NB4 (cell line): ENCODE results near the gene CISD3.

Experiments used
- DNase-seq: peaks from one replicate; pipeline ENCODE4 v3.0.0; 2010; ENCODE audit warnings: low read depth
- H3K4me3 ChIP-seq: one replicate; pipeline ENCODE4 v1.5.1; 2011; ENCODE audit warnings: mild to moderate bottlenecking, low read depth, low read length, moderate library complexity
- MYC ChIP-seq: IDR thresholded peaks from 2 replicates; pipeline ENCODE4 v1.6.1; 2011; ENCODE audit warnings: low read depth, low read length
- POLR2A ChIP-seq: IDR thresholded peaks from 2 replicates; pipeline ENCODE4 v1.6.1; 2011; ENCODE audit warnings: mild to moderate bottlenecking; ENCODE audit not compliant: insufficient read length; ENCODE audit errors: extremely low read depth
- TF ChIP-seq, protein P1 (sequence below): IDR thresholded peaks from 2 replicates; pipeline ENCODE4 v1.6.1; 2011; ENCODE audit warnings: low read depth, low read length
- TF ChIP-seq, protein P2 (sequence below): IDR thresholded peaks from one replicate; pipeline ENCODE4 v1.5.1; 2012; ENCODE audit warnings: low read depth, low read length

CISD3 gene

DNA sequence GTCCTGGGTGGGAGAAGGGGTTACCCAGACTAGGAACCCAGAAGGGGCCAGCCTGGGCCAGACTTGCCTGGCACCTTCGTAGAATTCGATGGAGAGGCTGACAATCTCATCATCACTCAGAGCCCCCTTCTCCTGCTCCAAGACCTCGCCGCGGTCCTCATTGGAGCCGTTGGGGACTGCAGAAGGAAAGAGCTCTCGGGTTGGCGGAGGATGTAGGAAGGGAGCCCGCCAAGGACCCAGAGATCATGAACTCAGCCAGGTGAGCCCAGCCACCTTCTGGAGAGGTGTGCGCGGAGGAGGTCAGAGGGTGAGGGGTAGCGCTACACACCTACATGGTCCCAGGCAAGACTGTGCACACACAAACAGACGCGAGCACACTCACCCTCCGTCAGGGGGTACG is 8.5 kb downstream of the CISD3 start:
- no peak for TF ChIP-seq POLR2A
- no peak for TF ChIP-seq MYC
- TF ChIP-seq, protein P1, sequence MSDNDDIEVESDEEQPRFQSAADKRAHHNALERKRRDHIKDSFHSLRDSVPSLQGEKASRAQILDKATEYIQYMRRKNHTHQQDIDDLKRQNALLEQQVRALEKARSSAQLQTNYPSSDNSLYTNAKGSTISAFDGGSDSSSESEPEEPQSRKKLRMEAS = no peak
- TF ChIP-seq, protein P2, sequence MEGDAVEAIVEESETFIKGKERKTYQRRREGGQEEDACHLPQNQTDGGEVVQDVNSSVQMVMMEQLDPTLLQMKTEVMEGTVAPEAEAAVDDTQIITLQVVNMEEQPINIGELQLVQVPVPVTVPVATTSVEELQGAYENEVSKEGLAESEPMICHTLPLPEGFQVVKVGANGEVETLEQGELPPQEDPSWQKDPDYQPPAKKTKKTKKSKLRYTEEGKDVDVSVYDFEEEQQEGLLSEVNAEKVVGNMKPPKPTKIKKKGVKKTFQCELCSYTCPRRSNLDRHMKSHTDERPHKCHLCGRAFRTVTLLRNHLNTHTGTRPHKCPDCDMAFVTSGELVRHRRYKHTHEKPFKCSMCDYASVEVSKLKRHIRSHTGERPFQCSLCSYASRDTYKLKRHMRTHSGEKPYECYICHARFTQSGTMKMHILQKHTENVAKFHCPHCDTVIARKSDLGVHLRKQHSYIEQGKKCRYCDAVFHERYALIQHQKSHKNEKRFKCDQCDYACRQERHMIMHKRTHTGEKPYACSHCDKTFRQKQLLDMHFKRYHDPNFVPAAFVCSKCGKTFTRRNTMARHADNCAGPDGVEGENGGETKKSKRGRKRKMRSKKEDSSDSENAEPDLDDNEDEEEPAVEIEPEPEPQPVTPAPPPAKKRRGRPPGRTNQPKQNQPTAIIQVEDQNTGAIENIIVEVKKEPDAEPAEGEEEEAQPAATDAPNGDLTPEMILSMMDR = no peak
- no peak for DNase-seq
- H3K4me3 ChIP-seq = no peak overlapping the region

DNA sequence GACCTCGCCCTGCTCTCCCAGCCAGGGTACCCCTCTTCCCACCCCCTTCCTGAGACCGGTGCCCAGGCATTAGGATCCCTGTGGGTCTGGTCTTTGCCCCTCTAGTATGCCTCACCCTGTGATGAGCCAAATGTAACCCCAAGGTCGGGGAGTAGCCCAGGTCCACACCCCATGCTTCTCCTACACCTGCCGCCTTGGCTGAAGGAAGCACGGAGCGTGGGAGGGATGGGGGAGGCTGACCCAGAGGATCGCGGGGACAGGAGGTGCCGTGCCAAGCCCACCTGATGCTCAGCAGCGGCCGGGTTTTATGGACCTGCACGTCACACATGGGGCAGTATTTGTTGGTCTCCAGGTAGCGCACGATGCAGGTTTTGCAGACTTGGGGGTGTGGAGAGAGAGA is 9.2 kb downstream of the CISD3 start:
- DNase-seq = no peak
- no peak overlapping the region for H3K4me3 ChIP-seq
- TF ChIP-seq POLR2A (no peak), MYC (no peak)

DNA sequence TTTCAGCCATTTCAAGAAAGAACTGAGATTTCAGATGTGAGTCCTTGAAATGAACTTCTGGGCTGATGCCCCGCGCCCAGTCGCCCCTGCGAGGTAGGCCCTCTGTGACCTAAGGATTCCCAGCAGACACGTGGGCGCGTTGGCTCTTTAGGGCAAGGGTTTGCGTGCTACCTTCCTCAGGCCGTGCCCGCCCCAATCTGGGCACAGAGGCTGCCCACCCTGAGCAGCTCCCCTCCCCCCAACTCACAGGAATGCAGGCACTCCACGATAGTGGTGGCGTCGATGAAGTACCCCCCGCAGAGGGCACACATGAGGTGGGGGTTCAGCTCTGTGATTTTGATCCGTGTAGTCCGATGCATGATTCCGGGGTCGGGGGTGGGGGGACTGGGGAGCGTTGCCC is 9.9 kb downstream of the CISD3 start:
- no peak overlapping the region for H3K4me3 ChIP-seq
- TF ChIP-seq MYC = no peak
- TF ChIP-seq, protein P2 = no peak
- no peak for TF ChIP-seq POLR2A
- TF ChIP-seq, protein P1 = no peak
- DNase-seq = no peak

DNA sequence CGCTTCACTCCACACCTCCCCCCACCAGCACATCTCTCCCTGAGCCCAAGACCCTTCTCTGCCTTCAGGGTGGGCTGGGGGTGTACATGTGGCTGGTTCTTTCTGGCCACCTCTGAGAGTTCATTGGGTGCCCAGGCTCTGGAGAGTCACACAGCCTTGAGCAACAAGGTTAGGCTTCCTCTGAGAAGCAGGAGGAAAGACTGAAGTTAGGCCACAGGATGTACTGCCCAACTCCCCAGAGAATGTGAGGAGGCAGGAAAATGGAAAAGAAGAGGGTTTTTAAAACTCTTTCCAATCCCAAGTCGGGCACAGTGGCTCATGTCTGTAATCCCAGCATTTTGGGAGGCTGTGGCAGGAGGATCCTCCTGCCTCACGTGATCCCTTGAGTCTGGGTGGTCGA is 10.7 kb downstream of the CISD3 start:
- TF ChIP-seq MYC (no peak), POLR2A (no peak)
- TF ChIP-seq, protein P1 = no peak
- TF ChIP-seq, protein P2 = no peak
- DNase-seq = no peak
- no peak overlapping the region for H3K4me3 ChIP-seq

DNA sequence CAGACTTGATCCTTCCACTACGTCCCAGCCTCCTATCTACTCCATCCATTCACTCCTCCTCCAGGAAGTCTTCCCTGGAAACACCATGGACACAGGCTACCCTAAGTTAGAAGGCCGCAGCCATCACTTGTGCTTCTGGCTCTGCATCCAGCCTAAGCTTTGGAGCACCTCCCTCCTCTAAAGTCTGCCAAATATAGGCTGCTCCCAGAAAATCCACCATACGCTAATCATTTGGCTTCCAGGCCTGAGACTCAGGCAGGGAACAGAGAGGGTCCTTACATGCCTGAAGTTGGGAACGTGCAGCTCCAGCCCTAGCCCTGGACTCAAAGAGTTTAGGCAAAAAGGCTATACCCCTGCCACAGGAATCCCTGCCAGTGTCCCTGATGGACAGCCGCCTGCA is 11.3 kb downstream of the CISD3 start:
- DNase-seq = no peak
- TF ChIP-seq POLR2A = no peak
- no peak for TF ChIP-seq MYC
- TF ChIP-seq, protein P2 = no peak
- TF ChIP-seq, protein P1 = no peak

DNA sequence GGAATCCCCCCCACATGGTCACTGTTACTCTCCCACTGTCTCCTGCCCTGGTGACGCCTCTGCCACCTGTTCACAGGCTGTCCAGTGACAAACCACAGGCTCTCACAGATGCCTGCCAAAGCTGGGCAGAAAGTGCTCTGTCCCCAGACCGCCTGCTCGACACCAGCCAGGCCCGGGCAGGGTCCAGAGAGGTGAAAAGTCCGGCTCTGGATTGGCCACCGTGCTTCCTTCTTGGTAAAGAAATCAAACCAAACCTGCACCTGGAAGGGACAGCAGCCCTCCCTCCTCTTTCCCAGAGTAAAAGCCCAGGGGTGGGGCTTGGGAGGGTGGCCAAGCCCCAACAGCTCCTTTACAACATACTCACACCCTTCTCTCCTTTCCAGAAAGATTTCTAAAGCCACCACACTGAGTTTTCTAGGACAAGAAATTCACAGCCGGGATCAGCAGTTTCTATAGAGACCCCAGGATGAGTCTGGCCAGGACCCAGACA is 11.8 kb downstream of the CISD3 start:
- H3K4me3 ChIP-seq = no peak overlapping the region
- DNase-seq = no peak
- TF ChIP-seq MYC = no peak
- TF ChIP-seq, protein P2 = no peak
- TF ChIP-seq, protein P1 = no peak
- TF ChIP-seq POLR2A = no peak

More for the DNA sequence above, 11.3 kb downstream of the CISD3 start:
- no peak overlapping the region for H3K4me3 ChIP-seq
